ENCODE data around the gene WDR31.
"Not testable (repeated sequence)": the region's sequence is repeated elsewhere in the genome, so short reads cannot be mapped to it uniquely, and the experiment has no call there.

Gene WDR31

DNA sequence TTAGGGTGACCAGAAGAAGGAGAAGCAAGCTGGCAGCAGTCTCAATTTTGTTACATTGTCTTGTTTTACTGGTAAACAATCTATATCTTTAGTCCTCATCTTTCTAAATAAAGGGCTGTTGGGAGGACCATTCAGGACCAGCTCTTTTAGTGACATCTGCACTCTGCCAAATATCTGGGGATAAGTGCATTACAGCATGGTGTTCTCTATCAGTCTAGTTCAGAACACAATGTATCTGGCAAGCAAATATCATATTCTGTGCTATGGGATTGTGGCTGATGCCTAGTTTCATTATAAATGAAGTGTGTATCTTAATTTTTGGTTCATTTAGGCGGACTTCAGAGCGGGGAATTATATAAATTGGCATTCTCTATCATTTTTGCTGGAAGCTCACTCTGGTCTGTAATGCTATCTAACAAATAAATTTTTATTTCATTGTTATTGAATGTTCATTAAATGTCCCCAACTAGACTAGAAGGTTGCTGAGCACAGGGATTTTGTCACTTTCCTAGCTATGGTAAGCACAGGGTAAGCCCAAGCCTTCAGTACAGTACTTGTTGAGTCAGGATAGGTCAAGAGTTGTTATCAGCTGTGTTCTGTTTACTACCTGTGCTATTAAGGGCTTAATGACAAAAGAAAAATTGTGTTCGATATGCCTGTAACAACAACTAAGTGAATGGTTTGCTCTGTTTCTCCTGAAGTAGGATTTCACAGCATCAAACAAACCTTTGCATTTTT, 11.9 kb downstream of the WDR31 start:
- DNase-seq: no peak

DNA sequence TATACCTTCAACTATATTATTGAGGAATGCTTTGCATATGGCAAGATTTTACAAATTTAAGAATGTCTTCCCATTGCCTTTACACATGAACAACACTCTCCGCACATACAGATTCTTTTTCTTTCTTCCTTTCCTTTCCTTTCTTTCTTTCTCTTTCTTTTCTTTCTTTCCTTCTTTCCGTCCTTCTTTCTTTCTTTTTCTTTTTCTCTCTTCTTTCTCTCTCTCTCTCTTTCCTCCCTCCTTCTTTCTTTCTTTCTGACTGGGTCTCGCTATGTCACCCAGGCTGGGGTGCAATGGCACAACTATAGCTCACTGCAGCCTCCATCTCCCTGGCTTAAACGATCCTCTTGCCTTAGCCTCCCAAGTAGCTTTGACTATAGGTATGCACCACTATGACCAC, 13.8 kb downstream of the WDR31 start:
- DNase-seq: no peak

DNA sequence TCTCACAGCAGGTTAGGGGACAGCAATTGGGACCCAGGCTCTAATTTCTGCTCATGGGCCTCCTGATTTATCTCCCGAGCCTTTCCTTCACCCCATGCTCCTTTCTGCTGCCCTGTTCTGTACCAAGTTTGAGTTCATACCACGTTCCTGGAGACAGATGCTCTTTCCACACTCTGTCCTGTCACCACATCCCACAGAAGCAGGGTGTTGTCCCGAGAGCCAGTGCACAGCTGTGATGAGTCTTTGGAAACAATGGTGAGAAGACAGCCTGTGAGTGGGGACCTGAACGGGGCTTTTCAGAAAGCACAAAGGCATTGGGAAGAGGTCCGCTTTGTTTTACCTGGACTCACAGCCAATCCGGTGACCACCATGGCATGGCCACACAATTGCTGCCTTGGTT, 17.4 kb downstream of the WDR31 start:
- no peak for DNase-seq

DNA sequence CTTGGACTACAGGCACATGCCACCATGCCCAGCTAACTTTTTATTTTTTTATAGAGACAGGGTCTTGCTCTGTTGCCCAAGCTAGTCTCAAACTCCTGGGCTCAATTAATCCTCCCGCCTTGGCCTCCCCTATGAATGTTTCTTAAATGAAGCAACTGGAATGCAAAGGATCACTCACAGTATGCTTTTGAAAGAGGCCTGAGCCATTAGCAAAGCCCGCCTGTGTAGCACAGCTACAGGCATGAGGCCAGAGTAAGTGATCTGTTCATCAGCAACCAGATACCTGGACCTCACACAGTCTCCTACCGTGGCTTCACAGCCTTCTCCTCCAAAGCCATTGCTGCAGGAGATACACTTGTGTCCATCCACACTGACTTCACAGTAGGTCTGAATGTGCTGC, 20.0 kb downstream of the WDR31 start:
- no peak for DNase-seq

DNA sequence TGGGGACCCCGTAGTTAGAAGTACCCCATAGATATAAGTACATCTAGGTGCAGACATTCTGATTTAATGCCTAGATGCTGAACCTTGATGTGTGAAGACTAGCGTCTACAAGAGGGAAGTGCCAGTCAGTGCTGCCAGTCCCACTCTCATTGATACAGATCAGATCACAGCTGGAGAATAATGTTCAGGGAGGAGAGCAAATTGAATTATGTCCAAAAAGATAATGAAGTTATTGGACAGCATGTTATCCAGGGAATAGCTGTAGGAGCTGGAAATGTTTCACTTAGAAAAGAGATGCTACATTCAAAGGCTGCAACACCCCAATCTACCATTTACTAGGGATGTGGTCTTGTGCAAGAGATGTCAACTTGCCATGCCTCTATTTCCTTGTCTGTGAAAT, 21.0 kb downstream of the WDR31 start:
- DNase-seq: no peak

DNA sequence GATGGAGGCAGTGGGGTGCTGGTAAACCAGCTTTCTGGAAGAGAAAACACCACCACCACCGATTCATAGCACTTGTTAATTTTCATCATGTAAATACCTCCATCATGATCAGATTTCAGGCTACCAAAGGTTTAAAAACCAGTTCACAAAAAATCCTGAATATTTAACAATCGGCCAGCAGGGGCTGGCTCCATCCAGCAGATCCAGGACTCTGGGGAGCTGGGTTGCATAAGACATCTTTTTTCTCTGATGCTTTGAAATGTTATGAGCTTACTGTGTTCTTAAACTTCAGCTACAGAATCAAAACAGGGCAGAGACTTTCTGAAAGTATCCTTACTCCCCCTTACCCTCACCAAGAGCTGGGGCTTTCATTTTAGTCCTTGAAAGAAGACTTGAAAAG, 22.3 kb downstream of the WDR31 start:
- DNase-seq: no peak

DNA sequence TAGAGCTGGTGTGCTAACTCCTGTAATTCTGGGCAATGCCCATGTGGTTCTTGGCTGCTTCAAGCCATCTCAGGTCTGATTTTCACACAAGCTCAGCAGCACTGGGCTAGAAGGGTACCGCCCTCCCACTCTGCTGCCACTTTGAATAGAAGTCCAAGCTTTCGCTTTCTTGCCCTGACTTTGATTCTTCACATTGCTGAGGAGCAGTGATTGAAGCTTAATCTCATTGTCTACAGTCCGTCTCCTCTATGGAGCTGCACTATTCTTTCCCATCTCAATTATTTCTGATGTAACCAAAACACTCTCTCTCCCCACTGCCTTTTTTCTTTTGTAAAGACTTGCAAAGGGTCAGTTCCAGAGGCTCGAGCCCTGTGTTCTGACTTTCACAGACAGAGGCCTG, 24.0 kb downstream of the WDR31 start:
- no peak for DNase-seq

DNA sequence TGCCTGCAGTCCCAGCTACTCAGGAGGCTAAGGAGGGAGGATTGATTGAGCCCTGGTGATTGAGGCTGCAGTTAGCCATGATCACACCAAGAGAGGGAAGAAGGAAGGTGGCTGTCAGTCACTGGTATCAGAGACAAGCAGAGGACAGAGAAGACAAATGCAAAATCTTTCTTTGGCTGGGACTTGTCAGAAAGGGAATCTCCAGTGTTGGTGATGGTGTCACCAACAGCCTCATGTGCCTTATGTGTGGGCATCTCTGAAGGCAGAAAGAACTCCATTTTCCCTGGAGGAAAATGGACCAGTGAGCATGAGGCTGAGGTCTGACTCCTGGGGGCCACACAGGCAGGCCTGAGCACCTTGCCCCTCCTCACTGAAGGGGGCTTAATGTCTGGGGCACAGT, 24.8 kb downstream of the WDR31 start:
- no peak for DNase-seq

DNA sequence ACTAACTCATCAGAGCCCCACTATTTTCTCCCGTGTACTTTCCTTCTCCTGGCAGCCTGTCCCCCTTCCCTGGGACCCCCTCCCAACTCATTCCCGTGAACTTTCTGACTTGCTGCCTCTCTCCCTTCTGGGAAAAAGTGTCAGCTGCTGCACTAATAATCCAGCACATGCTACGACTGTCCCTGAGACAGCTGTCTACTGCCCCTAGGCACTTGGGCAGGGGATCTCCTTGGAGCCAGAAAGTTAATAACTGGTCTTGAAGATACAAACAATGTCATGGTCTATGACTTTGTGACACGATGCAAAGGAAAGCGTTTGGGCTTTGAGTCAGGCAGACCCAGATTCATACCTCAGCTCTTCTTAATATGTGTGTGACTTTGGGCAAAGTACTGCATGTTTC, 26.8 kb downstream of the WDR31 start:
- no peak for DNase-seq

DNA sequence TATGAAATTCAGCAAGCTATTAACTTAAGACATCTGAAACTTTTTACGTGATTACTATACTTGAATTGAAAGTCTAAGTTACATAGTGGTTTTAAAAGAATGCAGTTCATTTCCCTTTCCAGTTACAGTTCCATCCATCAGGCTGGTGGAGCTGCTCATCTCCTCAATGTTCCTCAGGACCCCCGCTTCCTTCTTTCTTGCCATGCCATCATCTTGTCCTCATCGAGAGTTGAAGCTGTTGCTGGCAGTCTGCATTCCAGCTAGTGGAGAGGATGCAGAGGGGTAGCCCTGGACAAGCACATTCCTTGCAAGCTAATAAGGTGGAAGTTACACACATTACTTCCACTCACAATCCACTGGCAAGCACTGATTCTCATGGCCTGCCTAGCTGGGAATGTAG, 28.1 kb downstream of the WDR31 start:
- DNase-seq: no peak

DNA sequence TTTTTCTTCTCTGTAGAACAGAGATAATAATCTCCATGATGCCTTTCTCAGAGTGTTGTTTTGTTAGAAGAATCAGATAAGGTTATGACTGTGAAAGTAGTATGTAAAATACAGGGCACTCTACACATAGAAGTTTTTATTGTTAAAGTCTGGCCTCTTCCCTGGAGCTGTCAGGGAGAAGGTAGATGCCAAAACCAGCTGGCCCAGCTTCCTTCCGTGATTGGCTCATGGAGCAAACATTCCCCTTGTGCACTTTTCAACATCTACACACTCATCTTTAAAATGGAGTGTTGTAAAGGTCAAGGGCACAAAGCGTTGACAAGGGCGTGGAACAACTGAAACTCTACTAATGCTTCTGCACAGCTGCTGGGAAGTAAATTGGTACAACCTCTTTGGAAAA, 29.5 kb downstream of the WDR31 start:
- peak in 1 of 5 experiments; percentile 38 for DNase-seq

DNA sequence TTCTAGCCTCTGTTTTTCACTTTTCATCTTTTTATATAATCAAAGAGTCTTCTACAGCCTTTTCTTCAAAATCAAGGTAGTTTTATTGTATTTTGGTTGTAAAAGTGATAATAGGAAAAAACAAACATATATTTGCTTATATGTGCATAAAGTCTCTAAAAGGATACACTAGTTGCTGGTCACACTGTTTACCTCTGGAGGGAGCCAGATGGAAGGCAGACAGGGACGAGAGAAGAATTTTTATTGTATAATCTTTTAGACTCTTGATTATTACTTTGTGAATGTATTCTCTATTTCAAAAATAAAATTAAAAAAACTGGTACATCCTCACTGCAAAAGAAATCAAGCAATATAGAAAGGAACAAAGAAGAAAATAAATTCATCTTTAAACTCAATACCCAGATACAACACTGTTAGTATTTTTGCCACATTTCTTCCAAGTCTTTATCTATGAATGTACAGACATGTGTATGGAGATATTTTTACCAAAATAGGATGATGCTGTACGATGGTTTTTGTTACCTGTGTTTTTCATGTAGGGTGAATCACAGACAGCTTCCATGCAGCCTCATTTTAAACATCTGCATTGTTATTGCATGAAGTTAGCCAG, 30.8 kb downstream of the WDR31 start:
- DNase-seq: peak in 2 of 5 experiments; percentile 3 to 56

DNA sequence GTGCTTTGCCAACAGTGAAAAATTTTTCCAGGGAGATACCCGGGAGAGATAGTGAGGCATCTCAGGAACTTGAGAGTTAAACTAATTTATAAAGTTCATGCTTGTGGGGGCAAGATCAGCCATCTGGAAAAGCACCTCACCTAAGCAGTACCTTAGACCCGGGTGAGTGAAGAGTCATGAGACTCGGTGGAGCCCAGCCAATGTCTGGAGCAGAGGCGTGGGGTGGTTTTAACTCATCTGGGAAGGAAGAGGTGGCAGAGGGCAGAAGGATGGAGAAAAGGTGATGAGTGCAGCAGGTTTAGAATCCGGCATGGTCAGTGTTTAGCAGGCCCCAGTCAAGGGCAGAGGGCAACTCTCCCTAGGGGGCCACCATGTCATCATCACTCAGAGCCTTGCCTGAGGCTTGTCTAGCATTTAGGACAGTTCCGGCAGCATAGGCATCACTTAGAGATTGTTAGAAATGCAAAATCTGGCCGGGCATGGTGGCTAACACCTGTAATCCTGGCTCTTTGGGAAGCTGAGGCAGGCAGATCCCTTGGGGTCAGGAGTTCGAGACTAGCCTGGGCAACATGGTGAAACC, 32.6 kb downstream of the WDR31 start:
- DNase-seq: no peak

DNA sequence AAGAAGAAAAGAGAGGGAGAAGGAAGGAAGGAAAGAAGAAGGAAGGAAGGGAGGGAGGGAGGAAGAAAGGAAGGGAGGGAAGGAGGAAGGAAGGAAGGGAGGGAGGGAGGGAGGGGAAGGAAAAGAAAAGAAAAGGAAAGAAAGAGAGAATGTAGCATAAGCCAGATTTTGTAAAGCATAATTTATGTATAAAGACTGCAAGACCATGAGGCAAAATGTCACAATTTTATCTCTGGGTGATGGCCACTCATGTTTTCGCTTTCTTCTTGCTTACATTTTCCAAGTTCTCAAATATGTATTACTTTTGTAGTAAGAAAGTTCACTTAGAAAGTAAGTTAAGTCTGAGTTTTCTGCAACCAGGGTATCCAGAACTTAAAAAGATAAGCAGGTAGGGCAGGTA, 33.5 kb downstream of the WDR31 start:
- no peak for DNase-seq

DNA sequence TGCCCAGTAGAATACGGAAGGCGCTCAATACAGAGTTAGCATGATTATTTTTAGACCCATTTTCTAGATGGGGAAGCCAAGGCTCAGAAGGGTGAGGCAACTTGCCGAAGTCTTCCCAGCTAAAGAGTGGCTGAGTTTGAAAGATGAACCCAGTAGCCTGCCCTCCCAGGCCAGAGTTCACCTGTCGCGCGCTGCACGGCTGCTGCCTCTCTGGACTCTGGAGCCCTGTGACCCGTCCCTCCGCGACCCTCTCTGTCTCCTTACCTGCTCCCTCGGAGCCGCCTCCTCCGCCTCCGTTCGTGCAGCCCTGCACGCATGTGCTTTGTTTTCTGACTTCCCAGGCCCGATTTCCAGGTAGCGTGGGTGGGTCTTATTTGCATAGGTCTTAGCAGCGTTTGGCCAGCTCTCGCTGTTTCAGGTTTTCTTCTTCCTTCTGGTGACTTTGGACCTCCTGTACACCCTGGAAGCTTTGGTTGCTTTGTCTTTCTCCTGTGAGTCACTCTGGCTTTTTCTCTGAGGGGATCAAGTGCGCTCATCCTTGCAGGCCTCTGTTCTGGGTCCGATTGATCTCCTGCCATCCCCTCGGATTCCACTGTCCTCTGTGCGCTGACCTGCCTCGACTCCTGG, 37.2 kb downstream of the WDR31 start, which contains the start of gene RNF183:
Gene RNF183, minus strand, starts transcription at position 585 of the 627 bp plus-strand sequence. CDS start 5,192 bp downstream, outside the sequence.
- DNase-seq: no peak

DNA sequence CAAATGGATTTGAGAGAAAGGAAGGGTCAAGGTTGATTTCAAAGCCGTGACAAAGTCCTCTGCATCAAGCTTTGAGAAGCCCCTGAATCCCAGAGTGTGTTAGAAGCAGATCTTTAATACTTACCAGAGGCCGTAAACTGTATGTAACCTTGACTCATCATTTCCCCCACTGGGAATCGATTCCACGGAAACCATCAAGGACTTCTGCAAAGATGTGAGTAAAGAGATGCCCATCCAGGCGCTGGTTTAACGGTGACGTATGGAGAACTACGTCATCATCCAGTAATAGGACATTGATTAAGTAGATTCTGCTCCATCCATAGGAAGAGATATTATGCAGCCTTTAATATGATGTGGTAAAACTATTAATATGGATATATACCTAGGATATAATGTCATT, 38.5 kb downstream of the WDR31 start:
- no peak for DNase-seq

DNA sequence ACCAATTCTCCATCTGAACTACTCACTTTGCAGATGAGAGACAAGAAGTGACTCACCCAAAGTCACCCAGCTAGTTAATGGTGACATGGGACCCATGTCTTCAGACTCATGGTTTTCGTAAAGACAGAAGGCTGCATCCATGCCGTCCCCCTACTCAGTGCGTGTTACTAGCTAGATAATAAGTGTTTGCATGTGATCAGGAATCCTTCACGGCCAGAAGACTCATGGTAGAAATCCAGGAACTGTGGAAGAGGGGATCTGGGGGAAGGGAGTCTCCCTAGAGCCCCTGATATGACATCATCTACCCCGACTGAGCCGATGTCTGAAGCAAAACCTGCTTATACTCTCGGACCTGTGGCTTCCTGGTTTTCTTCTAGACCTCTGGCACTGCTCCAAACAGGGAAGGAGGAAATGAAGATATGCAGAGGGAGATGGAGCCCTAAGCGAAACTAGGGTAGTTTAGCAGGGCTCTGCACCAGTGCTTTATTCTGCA, 40.2 kb downstream of the WDR31 start:
- DNase-seq: no peak

DNA sequence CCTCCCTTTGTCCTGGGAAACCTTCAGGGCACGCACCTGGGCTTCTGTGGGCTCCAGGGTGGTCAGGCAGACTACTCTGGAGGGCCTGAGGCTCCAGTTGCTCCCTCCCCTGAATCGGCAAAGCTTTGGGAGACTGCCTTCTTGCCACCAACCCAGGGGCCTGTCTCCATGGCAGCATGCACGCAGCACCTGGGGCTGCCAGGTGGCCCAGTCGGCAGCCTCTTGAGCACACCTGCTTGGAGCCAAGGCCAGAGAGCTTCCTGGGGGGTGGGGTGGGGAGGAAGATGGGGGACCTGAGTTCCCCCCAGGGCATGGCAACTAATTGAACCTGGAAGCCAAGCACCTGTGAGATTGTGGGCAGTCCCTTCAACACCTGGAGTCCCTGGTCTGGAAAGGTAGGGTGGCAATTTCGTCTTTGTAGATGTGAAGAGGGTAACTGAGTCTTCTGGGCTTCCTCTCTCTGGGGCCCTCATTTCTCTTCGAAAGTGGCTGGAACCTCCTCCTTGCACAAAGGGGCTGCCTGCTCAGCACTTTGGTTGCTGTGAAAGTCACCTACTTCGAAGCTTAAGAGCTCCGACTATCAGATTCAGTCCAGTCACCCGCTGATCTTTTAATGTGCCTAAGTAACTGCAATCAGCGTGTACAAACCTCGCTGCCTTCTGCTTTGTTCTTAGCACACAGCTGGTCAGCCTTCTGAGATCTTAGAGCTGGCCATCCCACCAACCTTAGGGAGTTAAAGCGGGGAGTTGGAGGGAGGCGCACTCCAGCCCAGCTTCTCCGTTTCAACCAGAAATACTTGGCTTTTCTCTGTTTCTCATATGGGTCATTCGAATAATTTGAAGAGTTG, 40.9 kb downstream of the WDR31 start:
- DNase-seq: no peak

DNA sequence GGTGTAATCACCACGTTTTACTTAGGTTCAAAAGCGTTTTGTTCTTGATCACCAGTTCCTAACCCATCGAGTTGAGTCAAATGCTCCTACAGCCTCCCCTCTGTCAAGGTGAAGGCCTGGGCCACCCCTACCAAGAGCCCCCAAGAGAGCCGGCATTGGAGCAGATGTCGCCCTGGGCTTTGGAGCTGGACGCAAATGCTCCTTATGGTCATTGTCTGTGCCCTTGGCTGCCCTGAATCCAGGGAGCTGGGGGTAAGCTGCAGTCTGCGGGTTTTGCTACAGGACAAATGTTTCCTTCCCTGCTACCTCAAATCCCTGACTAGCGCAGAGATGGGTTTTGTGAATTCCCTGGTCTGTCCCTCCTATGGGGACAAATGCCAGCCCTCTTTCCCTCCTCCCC, 41.8 kb downstream of the WDR31 start:
- DNase-seq: no peak

DNA sequence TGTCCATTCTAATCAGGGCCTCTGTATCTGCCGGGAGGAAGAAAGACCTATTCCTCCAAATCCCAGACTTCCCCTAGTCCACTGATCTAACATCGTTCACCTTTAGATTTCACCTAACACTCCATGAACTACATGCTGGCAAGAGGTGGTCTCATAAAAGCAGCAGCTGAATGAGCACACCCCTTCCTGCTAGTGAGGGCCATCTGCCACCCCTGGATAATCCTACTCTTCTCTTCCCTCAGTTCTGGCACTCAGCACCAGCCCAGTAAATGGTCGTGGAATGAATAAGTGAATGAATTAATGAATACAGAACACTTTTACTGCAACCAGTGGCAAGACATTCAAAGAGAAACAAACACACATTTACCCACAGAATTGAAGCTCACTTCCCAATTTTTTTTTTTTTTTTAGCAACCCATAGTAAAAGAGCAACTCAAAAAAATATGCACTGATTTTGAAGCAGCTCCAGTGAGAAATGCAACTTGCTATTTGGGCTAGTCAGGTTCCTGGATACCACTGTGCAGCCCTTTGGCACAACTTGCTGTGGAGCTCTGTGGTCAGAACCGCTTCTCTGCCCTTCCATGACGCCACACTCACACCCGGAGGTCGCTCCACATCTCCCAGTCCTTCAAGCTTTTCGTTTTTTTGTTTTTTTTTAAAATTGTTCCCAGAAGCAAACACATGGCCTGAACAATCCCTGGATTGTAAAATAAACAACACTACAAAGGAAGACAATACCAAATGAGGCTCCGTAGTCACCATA, 43.1 kb downstream of the WDR31 start:
- no peak for DNase-seq

DNA sequence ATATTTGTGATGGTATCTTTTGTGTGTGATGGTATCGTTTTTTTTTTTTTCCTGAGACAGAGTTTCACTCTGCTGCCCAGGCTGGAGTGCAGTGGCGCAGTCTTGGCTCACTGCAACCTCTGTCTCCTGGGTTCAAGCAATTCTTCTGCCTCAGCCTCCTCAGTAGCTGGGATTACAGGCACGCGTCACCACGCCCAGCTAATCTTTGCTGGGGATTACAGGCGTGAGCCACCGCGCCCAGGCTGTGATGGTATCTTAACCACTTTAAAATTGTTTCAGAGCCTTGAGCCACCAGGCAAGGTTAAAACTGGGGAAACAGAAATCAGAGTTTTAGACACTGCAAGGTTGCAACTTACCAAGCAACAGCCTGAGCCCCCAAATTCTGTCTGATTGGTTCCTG, 43.8 kb downstream of the WDR31 start:
- DNase-seq: not testable (repeated sequence)

Measured in T-helper 2 cell (primary cell).